HL-60 (cell line): ENCODE results near the gene WWOX.

Experiments
- DNase-seq, 2 experiments: peaks; one replicate each; pipeline ENCODE4 v3.0.0-alpha.2; 2010 to 2020; ENCODE audit warnings: low read depth in 1 of 2, low spot score in 1 of 2
- H3K27ac ChIP-seq: fragments of 250-450 bp; sonication (Bioruptor Pico); replicated peaks from 2 replicates; pipeline ENCODE4 v1.5.1; 2020; ENCODE audit warnings: mild to moderate bottlenecking, moderate library complexity
- H3K27me3 ChIP-seq: fragments of 250-450 bp; sonication (Bioruptor Pico); 2 replicates; pipeline ENCODE4 v1.5.1; 2021; ENCODE audit warnings: mild to moderate bottlenecking, moderate library complexity; ENCODE audit not compliant: insufficient read depth, poor library complexity, severe bottlenecking
- H3K4me3 ChIP-seq: replicated peaks from 2 replicates; pipeline ENCODE4 v1.5.1; 2011; ENCODE audit warnings: mild to moderate bottlenecking, control low read depth, low read length; ENCODE audit not compliant: insufficient read depth
- GABPA ChIP-seq: IDR thresholded peaks from 2 replicates; pipeline ENCODE4 v1.6.1; 2012; ENCODE audit warnings: low read depth
- POLR2AphosphoS5 ChIP-seq: IDR thresholded peaks from 2 replicates; pipeline ENCODE4 v1.6.1; 2012; ENCODE audit warnings: low read depth
- SPI1 ChIP-seq: IDR thresholded peaks from 2 replicates; pipeline ENCODE4 v1.6.1; 2012; ENCODE audit warnings: low read depth, mild to moderate bottlenecking, borderline replicate concordance
- TF ChIP-seq, protein P1 (sequence below): IDR thresholded peaks from 2 replicates; pipeline ENCODE4 v1.6.1; 2012; ENCODE audit warnings: low read depth; ENCODE audit not compliant: insufficient replicate concordance
- TF ChIP-seq, protein P2 (sequence below): IDR thresholded peaks from one replicate; pipeline ENCODE4 v1.5.1; 2011; ENCODE audit warnings: low read length, control low read depth, inconsistent platforms; ENCODE audit not compliant: insufficient read depth

Gene WWOX

DNA sequence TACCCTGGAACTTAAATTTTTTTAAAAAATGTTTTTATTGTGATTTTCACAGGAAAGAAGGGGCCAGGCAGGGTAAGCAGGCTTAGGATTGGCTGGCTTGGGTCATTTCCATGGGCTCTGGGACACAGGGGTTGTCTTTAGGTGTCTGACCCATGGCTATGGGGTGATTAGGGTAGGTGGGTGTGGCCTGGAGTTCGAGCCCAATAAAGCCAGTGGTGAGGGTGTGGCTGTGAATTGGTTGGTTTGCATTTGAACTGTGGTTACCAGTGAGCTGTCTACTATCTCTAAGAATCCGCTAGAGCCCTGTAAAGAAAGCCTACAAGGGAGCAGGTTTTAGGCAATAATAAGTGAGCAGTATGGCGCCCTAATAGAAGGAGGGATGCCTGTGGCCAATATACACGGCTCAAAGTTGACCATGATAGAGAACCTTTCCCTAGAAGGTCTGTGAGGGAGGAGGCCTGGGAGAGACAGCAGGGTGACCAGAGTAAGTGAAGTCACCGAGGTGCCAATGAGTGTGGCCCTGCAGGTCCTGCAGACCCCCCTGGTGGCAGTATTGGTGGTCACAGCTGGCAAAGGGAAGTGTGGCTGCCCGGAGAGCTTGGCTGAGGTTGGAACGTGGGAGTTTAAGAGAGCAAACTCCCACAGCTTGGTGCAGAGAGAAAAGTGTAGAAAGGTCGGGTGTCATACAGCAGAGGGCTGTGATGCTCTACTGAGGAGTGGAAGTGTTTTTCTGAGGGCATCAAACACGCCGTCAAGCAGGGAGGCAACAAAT lies 454.0 kb downstream of the WWOX start:
- Histone ChIP-seq H3K27ac (no peak overlapping the region), H3K27me3 (no peaks in the 10 kb centered on the region), H3K4me3 (no peak overlapping the region)
- TF ChIP-seq SPI1 (no peak), GABPA (no peak), POLR2AphosphoS5 (no peak)
- TF ChIP-seq, protein P1, sequence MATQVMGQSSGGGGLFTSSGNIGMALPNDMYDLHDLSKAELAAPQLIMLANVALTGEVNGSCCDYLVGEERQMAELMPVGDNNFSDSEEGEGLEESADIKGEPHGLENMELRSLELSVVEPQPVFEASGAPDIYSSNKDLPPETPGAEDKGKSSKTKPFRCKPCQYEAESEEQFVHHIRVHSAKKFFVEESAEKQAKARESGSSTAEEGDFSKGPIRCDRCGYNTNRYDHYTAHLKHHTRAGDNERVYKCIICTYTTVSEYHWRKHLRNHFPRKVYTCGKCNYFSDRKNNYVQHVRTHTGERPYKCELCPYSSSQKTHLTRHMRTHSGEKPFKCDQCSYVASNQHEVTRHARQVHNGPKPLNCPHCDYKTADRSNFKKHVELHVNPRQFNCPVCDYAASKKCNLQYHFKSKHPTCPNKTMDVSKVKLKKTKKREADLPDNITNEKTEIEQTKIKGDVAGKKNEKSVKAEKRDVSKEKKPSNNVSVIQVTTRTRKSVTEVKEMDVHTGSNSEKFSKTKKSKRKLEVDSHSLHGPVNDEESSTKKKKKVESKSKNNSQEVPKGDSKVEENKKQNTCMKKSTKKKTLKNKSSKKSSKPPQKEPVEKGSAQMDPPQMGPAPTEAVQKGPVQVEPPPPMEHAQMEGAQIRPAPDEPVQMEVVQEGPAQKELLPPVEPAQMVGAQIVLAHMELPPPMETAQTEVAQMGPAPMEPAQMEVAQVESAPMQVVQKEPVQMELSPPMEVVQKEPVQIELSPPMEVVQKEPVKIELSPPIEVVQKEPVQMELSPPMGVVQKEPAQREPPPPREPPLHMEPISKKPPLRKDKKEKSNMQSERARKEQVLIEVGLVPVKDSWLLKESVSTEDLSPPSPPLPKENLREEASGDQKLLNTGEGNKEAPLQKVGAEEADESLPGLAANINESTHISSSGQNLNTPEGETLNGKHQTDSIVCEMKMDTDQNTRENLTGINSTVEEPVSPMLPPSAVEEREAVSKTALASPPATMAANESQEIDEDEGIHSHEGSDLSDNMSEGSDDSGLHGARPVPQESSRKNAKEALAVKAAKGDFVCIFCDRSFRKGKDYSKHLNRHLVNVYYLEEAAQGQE, result no peak
- TF ChIP-seq, protein P2, sequence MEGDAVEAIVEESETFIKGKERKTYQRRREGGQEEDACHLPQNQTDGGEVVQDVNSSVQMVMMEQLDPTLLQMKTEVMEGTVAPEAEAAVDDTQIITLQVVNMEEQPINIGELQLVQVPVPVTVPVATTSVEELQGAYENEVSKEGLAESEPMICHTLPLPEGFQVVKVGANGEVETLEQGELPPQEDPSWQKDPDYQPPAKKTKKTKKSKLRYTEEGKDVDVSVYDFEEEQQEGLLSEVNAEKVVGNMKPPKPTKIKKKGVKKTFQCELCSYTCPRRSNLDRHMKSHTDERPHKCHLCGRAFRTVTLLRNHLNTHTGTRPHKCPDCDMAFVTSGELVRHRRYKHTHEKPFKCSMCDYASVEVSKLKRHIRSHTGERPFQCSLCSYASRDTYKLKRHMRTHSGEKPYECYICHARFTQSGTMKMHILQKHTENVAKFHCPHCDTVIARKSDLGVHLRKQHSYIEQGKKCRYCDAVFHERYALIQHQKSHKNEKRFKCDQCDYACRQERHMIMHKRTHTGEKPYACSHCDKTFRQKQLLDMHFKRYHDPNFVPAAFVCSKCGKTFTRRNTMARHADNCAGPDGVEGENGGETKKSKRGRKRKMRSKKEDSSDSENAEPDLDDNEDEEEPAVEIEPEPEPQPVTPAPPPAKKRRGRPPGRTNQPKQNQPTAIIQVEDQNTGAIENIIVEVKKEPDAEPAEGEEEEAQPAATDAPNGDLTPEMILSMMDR, result no peak
- DNase-seq, result no peak

DNA sequence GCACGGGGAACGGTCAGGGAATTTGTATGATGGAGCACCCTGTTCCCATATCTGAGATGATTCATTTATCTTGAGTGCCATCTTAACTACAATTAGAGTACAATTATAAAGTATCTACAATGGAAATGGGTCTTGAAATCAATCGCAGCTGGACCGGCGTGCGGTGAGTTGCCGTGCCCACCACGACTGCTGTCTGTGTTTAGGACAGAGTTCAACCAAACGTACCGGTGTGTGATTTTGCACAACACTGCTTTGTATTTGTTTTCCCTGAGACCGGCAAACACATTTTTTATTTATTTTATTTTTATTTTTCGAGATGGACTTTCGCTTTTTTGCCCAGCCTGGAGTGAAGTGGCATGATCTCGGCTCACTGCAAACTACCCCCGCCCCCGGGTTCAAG lies 457.0 kb downstream of the WWOX start:
- Histone ChIP-seq H3K4me3 (no peak overlapping the region), H3K27me3 (no peaks in the 10 kb centered on the region), H3K27ac (no peak overlapping the region)
- no peak for DNase-seq
- TF ChIP-seq, protein P1, result no peak
- TF ChIP-seq GABPA (no peak), SPI1 (no peak), POLR2AphosphoS5 (no peak)
- TF ChIP-seq, protein P2, result no peak

DNA sequence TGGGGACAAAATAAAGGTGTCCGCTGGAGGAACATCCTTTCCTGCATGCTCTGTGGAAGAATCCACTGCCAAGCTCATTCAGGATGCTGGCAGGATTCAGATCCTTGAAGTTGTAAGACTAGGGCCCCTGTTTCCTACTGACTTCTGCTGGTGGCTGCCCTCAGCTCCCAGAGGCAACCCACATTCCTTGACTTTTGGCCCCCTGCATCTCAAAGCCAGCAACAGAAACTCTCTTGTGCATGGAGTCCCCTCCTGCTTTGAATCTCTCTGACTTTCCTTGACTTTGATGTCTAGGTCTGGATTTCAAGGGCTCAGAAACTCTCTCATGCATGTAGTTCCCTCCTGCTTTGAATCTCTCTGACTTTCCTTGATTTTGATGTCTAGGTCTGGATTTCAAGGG lies 461.5 kb downstream of the WWOX start:
- Histone ChIP-seq H3K27ac (no peak overlapping the region), H3K27me3 (no peaks in the 10 kb centered on the region), H3K4me3 (no peak overlapping the region)
- TF ChIP-seq SPI1 (no peak), POLR2AphosphoS5 (no peak), GABPA (no peak)
- TF ChIP-seq, protein P1, result no peak
- TF ChIP-seq, protein P2, result no peak
- no peak for DNase-seq
